Fibroblast of skin of abdomen (primary cell): ENCODE data around the gene BICD1.
"Not testable (repeated sequence)": the region's sequence is repeated elsewhere in the genome, so short reads cannot be mapped to it uniquely, and the experiment has no call there.

Experiments used
- DNase-seq: peaks from one replicate; pipeline ENCODE4 v3.0.0-alpha.2; 2013

BICD1 gene

DNA sequence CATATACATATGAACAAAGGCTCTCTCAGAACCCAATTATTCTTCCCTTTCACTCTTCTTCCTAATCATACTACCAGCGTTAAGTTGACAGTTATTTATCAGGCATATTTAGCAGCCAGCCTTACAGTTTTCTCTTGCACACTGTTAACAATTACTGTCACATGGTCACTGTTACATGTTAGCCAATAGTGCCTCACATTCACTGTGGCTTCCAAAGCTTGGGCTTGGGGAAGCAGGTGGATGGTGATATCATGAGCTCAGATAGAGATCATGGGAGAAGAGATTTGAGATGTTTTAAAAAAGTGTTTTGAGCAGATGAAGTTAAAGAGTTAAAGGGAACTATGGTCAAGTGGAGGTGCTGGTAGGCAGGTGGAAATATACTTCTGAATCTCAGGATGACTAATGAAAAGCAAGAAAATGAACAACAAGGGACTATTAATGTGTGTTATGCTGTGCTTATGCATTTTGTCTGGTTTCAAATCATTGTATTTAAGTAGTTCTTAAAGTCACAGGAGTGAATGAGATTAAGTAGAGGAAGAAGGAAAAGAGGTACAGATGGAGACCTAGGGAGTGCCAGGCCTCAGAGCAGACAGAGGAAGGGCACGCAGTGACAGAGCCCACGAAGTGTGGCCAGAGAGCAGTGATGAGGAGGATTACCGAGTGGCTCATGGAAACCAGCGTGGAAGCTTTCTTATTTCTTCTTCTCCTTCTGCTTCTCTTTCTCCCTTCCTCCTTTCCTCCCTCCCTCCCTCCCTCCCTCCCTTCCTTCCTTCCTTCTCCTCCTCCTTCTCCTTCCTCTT is 39.6 kb downstream of the BICD1 start:
- DNase-seq: no peak

- DNase-seq: peak; percentile 32
Measured at GRCh38 chr12:32148372-32148771, 41.7 kb downstream of the BICD1 start.

DNA sequence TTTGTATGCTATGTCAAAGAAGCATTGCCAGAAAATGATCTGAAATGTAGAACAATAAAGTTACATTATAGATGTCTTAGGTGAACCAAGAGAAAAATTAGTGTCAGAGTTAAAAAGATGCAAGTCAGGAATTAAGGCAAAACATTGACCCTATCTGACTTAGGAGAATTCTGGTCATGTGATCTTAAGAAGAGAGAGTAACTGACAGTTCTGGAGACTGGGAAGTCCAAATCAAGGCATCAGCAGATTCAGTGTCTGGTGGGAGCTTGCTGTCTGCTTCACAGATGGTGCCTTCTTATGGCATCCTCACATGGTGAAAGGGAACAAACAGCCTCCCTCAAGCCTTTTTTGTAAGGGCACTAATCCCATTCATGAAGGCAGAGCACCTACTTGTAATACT is 42.8 kb downstream of the BICD1 start:
- no peak for DNase-seq

DNA sequence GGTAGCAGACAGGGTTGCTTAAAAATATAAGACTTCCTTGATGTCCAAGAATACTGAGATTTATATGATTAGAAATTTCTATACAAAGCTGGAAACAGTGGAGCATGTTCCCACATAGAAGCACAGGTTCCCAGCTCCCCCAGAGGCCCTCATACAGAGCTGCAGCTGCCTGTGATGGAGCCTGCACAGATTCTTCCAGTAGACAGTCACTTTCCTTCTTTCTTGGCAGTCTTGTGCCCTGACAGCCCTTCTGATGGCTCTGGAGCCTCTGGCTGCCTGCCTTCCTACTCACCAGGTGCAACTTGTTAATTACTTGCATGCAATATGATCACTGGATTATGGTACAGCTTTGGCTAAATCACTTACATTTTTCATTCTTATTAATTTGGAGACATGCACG is 44.4 kb downstream of the BICD1 start:
- no peak for DNase-seq

DNA sequence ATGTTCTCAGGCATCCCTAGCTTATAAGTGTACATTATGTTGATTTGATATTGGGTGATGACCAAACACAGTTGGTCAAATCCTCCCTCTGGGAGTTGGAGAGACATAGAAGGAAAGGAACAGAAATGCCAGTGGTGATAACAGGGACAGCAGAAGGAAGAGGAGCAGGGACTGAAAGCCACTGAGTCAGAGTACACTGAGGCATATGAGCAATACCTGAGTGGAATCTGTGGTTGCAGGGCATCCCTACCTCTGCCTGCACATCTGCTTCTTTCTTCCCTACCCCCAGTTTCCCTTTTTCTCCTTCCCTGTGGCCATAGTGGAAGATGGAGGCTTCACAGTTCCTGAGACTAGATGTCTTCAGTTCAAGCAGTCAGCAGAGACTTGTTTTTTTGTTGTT is 44.9 kb downstream of the BICD1 start:
- no peak for DNase-seq

DNA sequence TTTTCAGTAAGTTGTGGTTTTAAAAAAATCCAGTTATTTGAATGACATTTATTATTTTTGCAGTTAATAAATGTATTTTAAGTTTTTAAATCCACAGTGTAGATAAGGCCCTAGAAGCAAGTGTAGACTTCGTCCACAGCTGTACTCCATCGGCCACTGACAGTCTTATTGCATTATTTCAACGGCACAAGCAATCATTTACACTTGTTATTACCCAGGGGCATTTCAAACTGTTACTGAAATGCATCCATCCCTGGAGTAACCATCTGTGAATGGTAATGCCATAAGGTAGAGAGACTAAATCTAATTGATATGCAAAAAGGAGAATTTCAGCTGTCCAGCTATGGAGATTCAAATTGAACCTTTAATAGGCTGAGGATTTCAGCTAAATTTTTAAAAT is 48.4 kb downstream of the BICD1 start:
- no peak for DNase-seq

DNA sequence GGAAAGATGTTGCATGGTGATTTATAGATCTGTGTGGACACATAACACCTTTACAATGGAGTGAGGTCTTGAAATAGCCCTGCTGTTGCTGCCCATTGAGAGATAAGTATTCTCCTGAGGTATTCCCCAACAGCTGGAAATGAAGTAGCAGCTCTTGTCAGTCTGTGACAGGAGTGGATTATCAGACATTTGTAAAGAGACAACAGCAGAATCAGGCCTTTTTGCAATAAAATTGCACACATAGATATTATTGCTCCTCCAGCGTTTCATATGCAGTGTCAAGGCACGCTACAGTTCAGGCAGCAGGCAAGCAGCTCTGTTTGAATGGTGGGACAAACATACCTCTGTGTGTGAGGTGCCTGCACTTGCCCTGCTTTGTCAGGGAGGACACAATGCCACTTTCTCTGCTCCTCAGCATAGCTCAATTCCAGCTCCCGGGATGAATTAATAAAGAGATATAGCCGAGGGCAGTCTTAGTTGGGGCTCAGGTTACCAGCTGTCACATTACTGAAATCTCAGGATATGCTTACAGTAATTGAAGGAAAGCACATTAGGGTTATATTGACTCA is 49.4 kb downstream of the BICD1 start:
- no peak for DNase-seq

- no peak for DNase-seq
Measured at GRCh38 chr12:32158525-32158924, 51.9 kb downstream of the BICD1 start.

DNA sequence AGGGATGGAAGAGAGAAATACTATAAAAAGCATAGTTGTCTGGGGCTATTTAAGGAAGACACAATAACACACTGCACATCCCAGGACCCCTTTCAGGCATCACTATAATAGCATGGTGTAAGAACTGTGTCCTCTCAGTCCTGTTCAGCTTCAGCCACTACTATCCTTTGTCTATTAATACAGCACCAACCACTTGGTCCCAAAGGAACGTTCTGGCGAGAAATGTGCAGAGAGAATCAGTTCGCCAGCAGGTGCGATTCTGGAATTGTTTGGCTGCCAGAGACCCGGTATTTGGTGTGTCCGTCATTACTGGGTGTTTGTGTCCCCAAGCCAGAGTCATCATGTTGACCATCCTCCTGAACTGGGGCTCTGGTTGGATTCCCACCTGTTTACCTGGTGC is 52.7 kb downstream of the BICD1 start:
- no peak for DNase-seq

DNA sequence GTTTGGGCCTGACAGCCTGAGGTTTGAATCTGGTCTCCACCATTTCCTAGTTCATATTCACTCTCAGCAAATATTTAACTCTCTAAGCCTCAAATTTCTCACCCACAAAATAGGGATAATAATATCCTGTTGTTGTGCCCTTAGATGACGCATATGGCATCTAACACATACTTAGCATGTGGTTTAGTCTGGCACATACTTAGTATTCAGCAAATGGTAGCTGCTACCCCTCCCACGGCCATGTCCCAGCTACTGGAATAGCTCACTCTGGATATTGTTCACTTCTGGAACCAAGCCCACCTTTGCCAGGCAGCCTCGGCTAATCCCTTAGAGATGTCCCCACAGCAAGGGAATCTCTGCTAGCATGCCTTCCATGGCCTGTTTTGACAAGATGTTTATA is 53.3 kb downstream of the BICD1 start:
- peak; percentile 34 for DNase-seq

DNA sequence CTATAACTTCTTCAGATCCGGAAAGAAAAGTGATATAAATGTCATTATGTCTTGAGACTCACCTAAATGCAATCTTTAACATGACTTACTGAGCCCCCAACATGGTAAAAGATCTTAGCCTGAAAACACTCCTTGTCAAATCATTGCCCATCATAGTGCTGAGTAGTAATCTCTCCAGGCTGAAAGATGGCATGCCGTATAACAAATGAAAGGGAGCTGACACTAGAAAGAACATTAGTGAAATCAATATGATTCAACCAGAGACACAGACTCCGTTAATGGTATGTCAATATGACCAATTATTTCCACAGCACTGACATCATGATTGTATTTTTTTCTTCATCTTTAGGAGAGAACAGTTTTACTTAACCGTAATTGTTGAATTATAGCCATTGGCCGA is 54.4 kb downstream of the BICD1 start:
- no peak for DNase-seq

GRCh38 chr12:32163596-32163995 is 56.9 kb downstream of the BICD1 start:
- no peak for DNase-seq

DNA sequence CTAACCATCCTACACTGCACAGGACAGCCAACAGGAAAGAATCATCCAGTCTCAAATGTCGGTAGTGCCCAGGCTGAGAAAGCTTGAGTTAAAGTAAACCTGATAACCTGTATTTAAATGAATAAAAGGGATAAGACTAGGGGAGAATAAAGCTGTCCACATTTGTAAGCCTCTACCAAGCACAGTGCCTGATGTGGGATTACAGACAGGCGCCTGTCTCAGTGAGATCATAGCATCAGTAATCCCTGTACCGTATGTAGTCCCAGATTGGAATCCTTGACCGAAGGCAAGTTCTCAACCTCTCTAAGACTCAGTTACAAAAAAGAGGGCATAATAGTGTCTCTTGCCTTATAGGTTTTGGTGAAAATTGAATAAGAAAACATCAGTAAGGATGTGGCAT is 59.9 kb downstream of the BICD1 start:
- DNase-seq: no peak

- no peak for DNase-seq
Measured at GRCh38 chr12:32170437-32170998, 63.9 kb downstream of the BICD1 start.

GRCh38 chr12:32171211-32171610 is 64.6 kb downstream of the BICD1 start:
- no peak for DNase-seq

DNA sequence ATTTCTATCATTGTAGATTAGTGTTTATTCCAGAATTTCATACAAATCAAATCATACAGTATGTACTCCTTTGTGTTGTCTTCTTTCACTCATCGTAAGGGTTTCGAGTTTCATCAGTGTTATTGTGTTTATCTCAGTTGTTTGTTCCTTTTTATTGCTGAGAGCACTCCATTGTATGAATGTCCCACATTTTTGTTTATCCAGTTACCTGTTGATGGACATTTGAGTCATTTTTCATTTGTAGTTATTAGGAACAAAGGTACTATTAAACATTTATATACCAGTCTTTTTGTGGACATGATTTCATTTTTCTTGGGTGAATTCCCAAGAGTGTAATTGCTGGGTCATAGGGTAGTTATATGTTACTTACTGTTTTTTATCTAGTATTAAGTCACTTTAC is 70.0 kb downstream of the BICD1 start:
- no peak for DNase-seq

- no peak for DNase-seq
Measured at GRCh38 chr12:32178341-32179010, 71.8 kb downstream of the BICD1 start.

- DNase-seq: no peak
Measured at GRCh38 chr12:32179011-32179395, 72.4 kb downstream of the BICD1 start.

DNA sequence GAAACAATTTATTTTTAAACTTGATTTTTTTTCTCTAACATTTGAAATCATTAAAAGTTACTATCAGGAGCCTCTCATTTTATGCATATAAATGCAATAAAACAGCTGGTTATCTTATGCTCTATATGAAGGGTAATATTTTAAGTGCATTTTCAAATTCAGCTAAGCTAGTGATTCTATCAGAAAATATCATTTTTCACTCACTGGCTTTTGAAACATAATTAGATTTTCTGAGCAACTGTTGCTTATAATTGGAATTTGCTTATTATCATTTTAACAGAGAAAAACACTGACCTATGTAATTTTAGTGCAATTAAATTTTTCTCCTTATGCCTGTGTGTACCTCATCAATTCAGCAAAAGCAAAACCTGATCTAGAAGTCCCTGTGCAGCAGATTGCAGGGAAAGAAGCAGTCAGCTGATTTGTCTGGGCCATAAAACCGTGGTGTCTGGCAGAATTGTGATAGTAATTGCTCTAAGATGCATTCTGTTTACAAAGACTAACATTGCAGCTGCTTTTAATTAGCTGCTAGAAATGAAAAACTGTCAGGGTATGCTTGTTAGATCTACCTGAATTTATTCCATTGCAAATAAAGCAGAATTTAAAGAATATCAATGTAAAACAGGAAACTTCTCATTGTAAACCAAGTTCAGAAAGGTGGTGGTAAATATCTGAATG is 75.0 kb downstream of the BICD1 start:
- DNase-seq: peak; percentile 27

GRCh38 chr12:32183650-32184049 is 77.0 kb downstream of the BICD1 start:
- peak; percentile 51 for DNase-seq

GRCh38 chr12:32187127-32187526 is 80.5 kb downstream of the BICD1 start:
- not testable (repeated sequence) for DNase-seq

- no peak for DNase-seq
Measured at GRCh38 chr12:32191445-32191844, 84.8 kb downstream of the BICD1 start.
